HEK293T (cell line): ENCODE results near the gene GATA6.

Source experiments
- BHLHE40 ChIP-seq: fragments of 450-650 bp; IDR thresholded peaks from 2 replicates; pipeline ENCODE4 v1.6.1; 2016; ENCODE audit warnings: mild to moderate bottlenecking, moderate library complexity, borderline replicate concordance
- ELF4 ChIP-seq: fragments of 450-650 bp; IDR thresholded peaks from 2 replicates; pipeline ENCODE4 v1.6.1; 2017; ENCODE audit warnings: antibody characterized with exemption
- FOXA1 ChIP-seq: fragments of 450-650 bp; IDR thresholded peaks from 2 replicates; pipeline ENCODE4 v1.6.1; 2016; ENCODE audit warnings: mild to moderate bottlenecking
- FOXK2 ChIP-seq: fragments of 450-650 bp; IDR thresholded peaks from 2 replicates; pipeline ENCODE4 v1.6.1; 2016; ENCODE audit warnings: mild to moderate bottlenecking
- FOXM1 ChIP-seq: fragments of 450-650 bp; IDR thresholded peaks from 2 replicates; pipeline ENCODE4 v1.6.1; 2017; ENCODE audit warnings: mild to moderate bottlenecking, borderline replicate concordance
- SP1 ChIP-seq: fragments of 450-650 bp; IDR thresholded peaks from 2 replicates; pipeline ENCODE4 v1.6.1; 2017
- SUZ12 ChIP-seq: fragments of 450-650 bp; IDR thresholded peaks from 2 replicates; pipeline ENCODE4 v1.6.1; 2016; ENCODE audit warnings: mild to moderate bottlenecking
- TARDBP ChIP-seq: fragments of 450-650 bp; IDR thresholded peaks from 2 replicates; pipeline ENCODE4 v1.6.1; 2016
- ZNF384 ChIP-seq: fragments of 450-650 bp; IDR thresholded peaks from 2 replicates; pipeline ENCODE4 v1.6.1; 2016
- TF ChIP-seq, protein P1 (sequence below): fragments of 450-650 bp; IDR thresholded peaks from 2 replicates; pipeline ENCODE4 v1.6.1; 2016

DNA sequence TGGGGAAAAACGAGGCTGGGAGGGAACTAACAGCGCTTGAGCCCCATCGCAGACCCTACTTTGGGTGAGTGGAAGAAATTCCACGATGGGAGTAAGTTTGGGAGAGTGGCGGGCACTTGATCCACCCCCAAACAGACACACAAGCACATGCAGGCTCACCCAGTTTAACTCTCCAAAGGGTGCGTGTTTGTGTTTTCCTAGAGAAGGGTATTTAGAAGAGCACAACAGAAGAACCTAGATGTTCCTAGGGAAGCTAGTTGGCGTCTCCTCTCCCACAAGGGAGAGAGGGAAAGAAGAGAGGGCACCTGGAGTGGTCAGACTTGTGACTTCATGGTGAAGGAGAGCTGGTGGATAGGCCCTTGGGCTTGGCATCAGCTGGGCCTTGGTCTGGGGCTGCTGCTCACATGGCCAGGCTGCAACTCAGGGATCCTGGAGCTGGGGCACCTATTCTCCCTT lies 3.2 kb downstream of the GATA6 start:
- TF ChIP-seq BHLHE40: no peak
- no peak for TF ChIP-seq ZNF384
- TF ChIP-seq, protein P1, sequence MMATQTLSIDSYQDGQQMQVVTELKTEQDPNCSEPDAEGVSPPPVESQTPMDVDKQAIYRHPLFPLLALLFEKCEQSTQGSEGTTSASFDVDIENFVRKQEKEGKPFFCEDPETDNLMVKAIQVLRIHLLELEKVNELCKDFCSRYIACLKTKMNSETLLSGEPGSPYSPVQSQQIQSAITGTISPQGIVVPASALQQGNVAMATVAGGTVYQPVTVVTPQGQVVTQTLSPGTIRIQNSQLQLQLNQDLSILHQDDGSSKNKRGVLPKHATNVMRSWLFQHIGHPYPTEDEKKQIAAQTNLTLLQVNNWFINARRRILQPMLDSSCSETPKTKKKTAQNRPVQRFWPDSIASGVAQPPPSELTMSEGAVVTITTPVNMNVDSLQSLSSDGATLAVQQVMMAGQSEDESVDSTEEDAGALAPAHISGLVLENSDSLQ: no peak
- TF ChIP-seq ELF4: no peak
- TF ChIP-seq SUZ12: no peak
- TF ChIP-seq SP1: no peak
- no peak for TF ChIP-seq FOXA1
- TF ChIP-seq FOXM1: no peak
- TF ChIP-seq TARDBP: no peak
- TF ChIP-seq FOXK2: no peak
